22Rv1 (cell line): ENCODE data around the gene MPP4.

Source experiments
- ZFX ChIP-seq: fragments of 450-650 bp; IDR thresholded peaks from 2 replicates; pipeline ENCODE4 v1.6.1; 2017; ENCODE audit warnings: antibody characterized with exemption, borderline replicate concordance
- TF ChIP-seq, protein P1 (sequence below): fragments of 450-650 bp; IDR thresholded peaks from 2 replicates; pipeline ENCODE4 v1.5.1; 2017; ENCODE audit warnings: mild to moderate bottlenecking

DNA sequence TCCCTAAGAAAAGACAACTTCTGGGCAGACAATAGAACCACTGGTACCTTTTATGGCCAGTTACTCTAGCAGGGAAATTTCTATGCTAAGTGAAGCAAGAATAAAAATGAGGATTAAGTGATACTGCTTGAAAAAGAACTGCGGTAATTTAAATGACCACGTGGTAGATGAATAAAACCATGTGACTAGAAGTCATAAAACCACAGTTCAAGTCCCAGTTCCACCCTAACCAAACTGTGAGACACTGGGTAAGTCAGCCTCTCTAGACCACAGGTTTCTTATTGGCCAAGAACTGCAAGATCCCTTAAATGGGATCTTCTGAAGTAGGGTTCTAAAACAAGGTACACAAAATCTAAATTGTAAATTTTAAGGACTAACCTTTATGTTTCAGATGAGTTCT lies 67.9 kb downstream of the MPP4 start:
- TF ChIP-seq, protein P1, sequence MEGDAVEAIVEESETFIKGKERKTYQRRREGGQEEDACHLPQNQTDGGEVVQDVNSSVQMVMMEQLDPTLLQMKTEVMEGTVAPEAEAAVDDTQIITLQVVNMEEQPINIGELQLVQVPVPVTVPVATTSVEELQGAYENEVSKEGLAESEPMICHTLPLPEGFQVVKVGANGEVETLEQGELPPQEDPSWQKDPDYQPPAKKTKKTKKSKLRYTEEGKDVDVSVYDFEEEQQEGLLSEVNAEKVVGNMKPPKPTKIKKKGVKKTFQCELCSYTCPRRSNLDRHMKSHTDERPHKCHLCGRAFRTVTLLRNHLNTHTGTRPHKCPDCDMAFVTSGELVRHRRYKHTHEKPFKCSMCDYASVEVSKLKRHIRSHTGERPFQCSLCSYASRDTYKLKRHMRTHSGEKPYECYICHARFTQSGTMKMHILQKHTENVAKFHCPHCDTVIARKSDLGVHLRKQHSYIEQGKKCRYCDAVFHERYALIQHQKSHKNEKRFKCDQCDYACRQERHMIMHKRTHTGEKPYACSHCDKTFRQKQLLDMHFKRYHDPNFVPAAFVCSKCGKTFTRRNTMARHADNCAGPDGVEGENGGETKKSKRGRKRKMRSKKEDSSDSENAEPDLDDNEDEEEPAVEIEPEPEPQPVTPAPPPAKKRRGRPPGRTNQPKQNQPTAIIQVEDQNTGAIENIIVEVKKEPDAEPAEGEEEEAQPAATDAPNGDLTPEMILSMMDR: no peak
- no peak for TF ChIP-seq ZFX
